ENCODE results near the gene ARMH1. TPM values are rescaled to one million over a fixed set of nuclear protein-coding genes. Genes with fewer than 3 reads are reported as not detected.

Gene ARMH1
- total RNA-seq, 1 donor from 2014 or later = not detected

GRCh38 chr1:44651069-44651468 lies 23.4 kb upstream of the ARMH1 start:
- H3K4me3 ChIP-seq (ENCODE audit: low read depth, low read length) = no peak overlapping the region
- DNase-seq (ENCODE audit: low read depth) = no peak
- TF ChIP-seq CTCF (conservative IDR thresholded peaks at IDR 0.05; ENCODE audit: low read depth, low read length) = no peak

- H3K4me3 ChIP-seq (ENCODE audit: low read depth, low read length) = no peak overlapping the region
- no peak for DNase-seq (ENCODE audit: low read depth)
- TF ChIP-seq CTCF (conservative IDR thresholded peaks at IDR 0.05; ENCODE audit: low read depth, low read length) = peak; percentile 98
Observed at GRCh38 chr1:44652445-44653106, 21.9 kb upstream of the ARMH1 start.

GRCh38 chr1:44653107-44653964 lies 21.2 kb upstream of the ARMH1 start:
- H3K4me3 ChIP-seq (ENCODE audit: low read depth, low read length) = no peak overlapping the region
- no peak for DNase-seq (ENCODE audit: low read depth)
- no peak for TF ChIP-seq CTCF (conservative IDR thresholded peaks at IDR 0.05; ENCODE audit: low read depth, low read length)

GRCh38 chr1:44654621-44655187 lies 19.8 kb upstream of the ARMH1 start:
- DNase-seq (ENCODE audit: low read depth) = no peak
- H3K4me3 ChIP-seq (ENCODE audit: low read depth, low read length) = no peak overlapping the region
- TF ChIP-seq CTCF (conservative IDR thresholded peaks at IDR 0.05; ENCODE audit: low read depth, low read length) = no peak

- DNase-seq (ENCODE audit: low read depth) = no peak
- peak; percentile 82 for TF ChIP-seq CTCF (conservative IDR thresholded peaks at IDR 0.05; ENCODE audit: low read depth, low read length)
Observed at GRCh38 chr1:44655609-44656008, 18.9 kb upstream of the ARMH1 start.

GRCh38 chr1:44659566-44659965 lies 14.9 kb upstream of the ARMH1 start:
- H3K4me3 ChIP-seq (ENCODE audit: low read depth, low read length) = no peak overlapping the region
- no peak for TF ChIP-seq CTCF (conservative IDR thresholded peaks at IDR 0.05; ENCODE audit: low read depth, low read length)
- no peak for DNase-seq (ENCODE audit: low read depth)

More at GRCh38 chr1:44655609-44656008, 18.9 kb upstream of the ARMH1 start:
- H3K4me3 ChIP-seq (ENCODE audit: low read depth, low read length) = no peak overlapping the region
